Panc1 (cell line): ENCODE results near the gene GPRC5A.

Experiments used
- POLR2AphosphoS5 ChIP-seq: IDR thresholded peaks from 2 replicates; pipeline ENCODE4 v1.6.1; 2012; ENCODE audit warnings: mild to moderate bottlenecking, low read depth, low read length, moderate library complexity
- SIN3A ChIP-seq: IDR thresholded peaks from 2 replicates; pipeline ENCODE4 v1.6.1; 2012; ENCODE audit warnings: low read depth, mild to moderate bottlenecking, low read length, moderate library complexity, borderline replicate concordance; ENCODE audit not compliant: insufficient read depth
- TF ChIP-seq, protein P1 (sequence below): fragments of 450-650 bp; IDR thresholded peaks from 2 replicates; pipeline ENCODE4 v1.5.1; 2017; ENCODE audit warnings: mild to moderate bottlenecking

DNA sequence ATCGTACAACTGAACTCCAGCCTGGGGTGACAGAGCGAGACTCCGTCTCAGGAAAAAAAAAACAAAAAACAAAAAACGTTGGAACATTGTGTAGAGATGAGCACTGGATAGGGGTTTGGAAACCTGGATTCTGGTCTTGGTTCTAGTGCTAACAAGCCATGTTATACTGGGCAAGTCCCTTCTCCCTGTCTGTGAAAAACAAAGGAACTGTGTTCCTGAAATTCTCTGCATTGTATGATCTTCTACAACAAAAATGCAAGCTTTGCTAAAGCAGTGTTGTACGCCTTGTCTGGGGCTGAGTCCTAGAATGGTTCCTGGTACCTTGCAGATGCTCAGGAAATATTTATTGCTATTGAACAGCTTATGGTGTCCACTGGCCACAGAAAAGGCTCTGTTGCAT, 47.2 kb downstream of the GPRC5A start:
- TF ChIP-seq, protein P1, sequence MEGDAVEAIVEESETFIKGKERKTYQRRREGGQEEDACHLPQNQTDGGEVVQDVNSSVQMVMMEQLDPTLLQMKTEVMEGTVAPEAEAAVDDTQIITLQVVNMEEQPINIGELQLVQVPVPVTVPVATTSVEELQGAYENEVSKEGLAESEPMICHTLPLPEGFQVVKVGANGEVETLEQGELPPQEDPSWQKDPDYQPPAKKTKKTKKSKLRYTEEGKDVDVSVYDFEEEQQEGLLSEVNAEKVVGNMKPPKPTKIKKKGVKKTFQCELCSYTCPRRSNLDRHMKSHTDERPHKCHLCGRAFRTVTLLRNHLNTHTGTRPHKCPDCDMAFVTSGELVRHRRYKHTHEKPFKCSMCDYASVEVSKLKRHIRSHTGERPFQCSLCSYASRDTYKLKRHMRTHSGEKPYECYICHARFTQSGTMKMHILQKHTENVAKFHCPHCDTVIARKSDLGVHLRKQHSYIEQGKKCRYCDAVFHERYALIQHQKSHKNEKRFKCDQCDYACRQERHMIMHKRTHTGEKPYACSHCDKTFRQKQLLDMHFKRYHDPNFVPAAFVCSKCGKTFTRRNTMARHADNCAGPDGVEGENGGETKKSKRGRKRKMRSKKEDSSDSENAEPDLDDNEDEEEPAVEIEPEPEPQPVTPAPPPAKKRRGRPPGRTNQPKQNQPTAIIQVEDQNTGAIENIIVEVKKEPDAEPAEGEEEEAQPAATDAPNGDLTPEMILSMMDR: no peak
- no peak for TF ChIP-seq POLR2AphosphoS5
- TF ChIP-seq SIN3A: no peak
